Hepatocyte (in vitro differentiated cells): ENCODE data around the gene CDK7. TPM values are rescaled to one million over a fixed set of nuclear protein-coding genes. Genes with fewer than 3 reads are reported as not detected.
"Not testable (repeated sequence)": the region's sequence is repeated elsewhere in the genome, so short reads cannot be mapped to it uniquely, and the experiment has no call there.

Source experiments
- DNase-seq: peaks from one replicate; pipeline ENCODE4 v3.0.0-alpha.2; 2016; ENCODE audit warnings: low spot score
- H2AFZ ChIP-seq: fragments of 200-600 bp; sonication (generic); 2 replicates; pipeline ENCODE4 v1.6.0; 2016; ENCODE audit warnings: antibody characterized with exemption, mild to moderate bottlenecking
- H3K27ac ChIP-seq: fragments of 200-600 bp; sonication (generic); 2 replicates; pipeline ENCODE4 v1.5.1; 2016; ENCODE audit warnings: mild to moderate bottlenecking
- H3K27me3 ChIP-seq: fragments of 200-600 bp; sonication (generic); 2 replicates; pipeline ENCODE4 v1.6.1; 2016
- H3K36me3 ChIP-seq: fragments of 200-600 bp; sonication (generic); replicated peaks from 2 replicates; pipeline ENCODE4 v1.5.1; 2016; ENCODE audit warnings: low read depth; ENCODE audit not compliant: insufficient read depth
- H3K4me1 ChIP-seq: fragments of 200-600 bp; sonication (generic); 2 replicates; pipeline ENCODE4 v1.5.1; 2016; ENCODE audit warnings: mild to moderate bottlenecking, moderate library complexity; ENCODE audit not compliant: insufficient read depth
- H3K4me2 ChIP-seq: fragments of 200-600 bp; sonication (generic); 2 replicates; pipeline ENCODE4 v1.6.0; 2016
- H3K4me3 ChIP-seq: fragments of 200-600 bp; sonication (generic); 2 replicates; pipeline ENCODE4 v1.5.1; 2016; ENCODE audit warnings: mild to moderate bottlenecking
- H3K79me2 ChIP-seq: fragments of 200-600 bp; sonication (generic); 2 replicates; pipeline ENCODE4 v1.6.0; 2017; ENCODE audit warnings: mild to moderate bottlenecking
- H3K9me2 ChIP-seq: fragments of 200-600 bp; sonication (generic); replicated peaks from 2 replicates; pipeline ENCODE4 v1.6.0; 2017; ENCODE audit warnings: mild to moderate bottlenecking; ENCODE audit not compliant: insufficient read depth
- H3K9me3 ChIP-seq: fragments of 200-600 bp; sonication (generic); 2 replicates; pipeline ENCODE4 v1.5.1; 2016; ENCODE audit warnings: low read depth, mild to moderate bottlenecking
- H4K20me1 ChIP-seq: fragments of 200-600 bp; sonication (generic); 2 replicates; pipeline ENCODE4 v1.6.0; 2016; ENCODE audit warnings: mild to moderate bottlenecking; ENCODE audit not compliant: insufficient read depth, poor library complexity, severe bottlenecking
- EZH2 ChIP-seq: fragments of 200-600 bp; sonication (generic); IDR thresholded peaks from 2 replicates; pipeline ENCODE4 v1.6.1; 2016; ENCODE audit warnings: antibody characterized with exemption, mild to moderate bottlenecking, borderline replicate concordance
- EZH2phosphoT487 ChIP-seq: fragments of 200-600 bp; sonication (generic); IDR thresholded peaks from one replicate; pipeline ENCODE4 v1.6.1; 2018; ENCODE audit warnings: antibody characterized with exemption, mild to moderate bottlenecking, low read depth, moderate library complexity; ENCODE audit not compliant: unreplicated experiment, severe bottlenecking
- whole genome bisulfite sequencing: methylation state at CpG from one replicate; pipeline ENCODE4 v1.1.6; 2016; ENCODE audit warnings: low lambda C conversion rate; ENCODE audit errors: missing lambda C conversion rate; 5-methylcytosine and 5-hydroxymethylcytosine counted together
- polyA plus RNA-seq: library from polyadenylated mRNA; unstranded; fragments of >200 nt; fragmentation: Nextera tagmentation; extraction: Ambion mirVana; gene quantifications from 2 replicates; pipeline ENCODE4 v1.2.1, GENCODE V29; 2016
- total RNA-seq: library from RNA; depleted of rRNA; stranded (reverse); fragments of >200 nt; gene quantifications from 2 replicates; pipeline ENCODE4 v1.2.3, GENCODE V29; 2014
- TF ChIP-seq, protein P1 (sequence below): fragments of 200-600 bp; sonication (generic); IDR thresholded peaks from 2 replicates; pipeline ENCODE4 v1.5.1; 2016; ENCODE audit warnings: antibody characterized with exemption, mild to moderate bottlenecking; ENCODE audit not compliant: poor library complexity

Gene CDK7
- total and polyA plus RNA-seq, 2 experiments from 2014 or later: 36.4 to 41.1 TPM

DNA sequence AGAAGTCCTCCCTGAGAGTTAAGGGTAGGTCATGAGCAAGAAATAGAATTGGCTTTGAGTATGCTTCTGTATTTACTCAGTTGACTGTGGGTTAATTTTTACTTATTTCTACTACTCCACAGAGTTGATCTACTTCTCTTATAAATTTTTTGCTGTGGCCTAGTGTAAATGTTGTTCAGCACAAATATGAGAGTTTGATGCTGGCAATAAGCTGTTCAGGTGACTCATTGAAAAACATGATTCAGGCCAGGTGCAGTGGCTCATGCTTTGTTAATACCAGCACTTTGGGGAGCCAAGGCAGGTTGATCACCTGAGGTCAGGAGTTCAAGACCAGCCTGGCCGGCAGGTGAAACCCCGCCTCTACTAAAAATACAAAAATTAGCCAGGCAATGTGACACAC is 4.5 kb upstream of the CDK7 start:
- no peaks in the 10 kb centered on the region for H4K20me1 ChIP-seq
- no peaks in the 10 kb centered on the region for H3K9me3 ChIP-seq
- no peaks in the 10 kb centered on the region for H3K36me3 ChIP-seq
- no peak overlapping the region for H3K27ac ChIP-seq
- peaks cover 7% of the 10 kb centered on the region for H3K4me1 ChIP-seq
- peaks cover 13% of the 10 kb centered on the region for H3K79me2 ChIP-seq
- H3K4me2 ChIP-seq: no peak overlapping the region
- no peak overlapping the region for H2AFZ ChIP-seq
- no peaks in the 10 kb centered on the region for H3K9me2 ChIP-seq
- 92% methylated on average over 2 of the region's 2 CpGs for WGBS
- DNase-seq: no peak
- TF ChIP-seq, protein P1, sequence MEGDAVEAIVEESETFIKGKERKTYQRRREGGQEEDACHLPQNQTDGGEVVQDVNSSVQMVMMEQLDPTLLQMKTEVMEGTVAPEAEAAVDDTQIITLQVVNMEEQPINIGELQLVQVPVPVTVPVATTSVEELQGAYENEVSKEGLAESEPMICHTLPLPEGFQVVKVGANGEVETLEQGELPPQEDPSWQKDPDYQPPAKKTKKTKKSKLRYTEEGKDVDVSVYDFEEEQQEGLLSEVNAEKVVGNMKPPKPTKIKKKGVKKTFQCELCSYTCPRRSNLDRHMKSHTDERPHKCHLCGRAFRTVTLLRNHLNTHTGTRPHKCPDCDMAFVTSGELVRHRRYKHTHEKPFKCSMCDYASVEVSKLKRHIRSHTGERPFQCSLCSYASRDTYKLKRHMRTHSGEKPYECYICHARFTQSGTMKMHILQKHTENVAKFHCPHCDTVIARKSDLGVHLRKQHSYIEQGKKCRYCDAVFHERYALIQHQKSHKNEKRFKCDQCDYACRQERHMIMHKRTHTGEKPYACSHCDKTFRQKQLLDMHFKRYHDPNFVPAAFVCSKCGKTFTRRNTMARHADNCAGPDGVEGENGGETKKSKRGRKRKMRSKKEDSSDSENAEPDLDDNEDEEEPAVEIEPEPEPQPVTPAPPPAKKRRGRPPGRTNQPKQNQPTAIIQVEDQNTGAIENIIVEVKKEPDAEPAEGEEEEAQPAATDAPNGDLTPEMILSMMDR: no peak
- TF ChIP-seq EZH2phosphoT487 (no peak), EZH2 (no peak)
- H3K27me3 ChIP-seq: no peaks in the 10 kb centered on the region
- no peak overlapping the region for H3K4me3 ChIP-seq

DNA sequence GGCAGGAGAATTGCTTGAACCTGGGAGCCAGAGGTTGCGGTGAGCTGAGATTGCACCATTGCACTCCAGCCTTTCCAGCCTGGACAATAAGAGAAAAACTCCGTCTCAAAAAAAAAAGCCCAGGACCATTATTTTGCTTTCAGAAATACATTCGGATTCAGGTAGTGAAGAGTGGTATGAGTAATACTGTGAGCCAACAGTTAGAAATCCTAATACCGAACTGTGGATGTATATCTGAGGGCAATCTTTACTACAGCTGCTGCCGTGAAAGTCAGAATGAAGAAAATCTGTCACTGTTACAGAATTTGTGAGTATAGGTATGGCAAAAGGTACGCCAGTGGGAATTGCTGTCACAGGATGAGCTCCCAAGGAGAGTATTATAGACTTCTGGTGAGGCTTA is 3.4 kb upstream of the CDK7 start:
- DNase-seq: no peak
- no peaks in the 10 kb centered on the region for H3K27me3 ChIP-seq
- WGBS: 96% methylated on average over 6 of the region's 6 CpGs
- H3K4me3 ChIP-seq: no peak overlapping the region
- no peak overlapping the region for H2AFZ ChIP-seq
- H3K27ac ChIP-seq: no peak overlapping the region
- H3K9me3 ChIP-seq: no peaks in the 10 kb centered on the region
- H3K9me2 ChIP-seq: no peaks in the 10 kb centered on the region
- H3K79me2 ChIP-seq: peaks cover 17% of the 10 kb centered on the region
- no peaks in the 10 kb centered on the region for H3K36me3 ChIP-seq
- no peaks in the 10 kb centered on the region for H4K20me1 ChIP-seq
- H3K4me1 ChIP-seq: peaks cover 13% of the 10 kb centered on the region
- TF ChIP-seq EZH2 (no peak), EZH2phosphoT487 (no peak)
- no peak overlapping the region for H3K4me2 ChIP-seq

DNA sequence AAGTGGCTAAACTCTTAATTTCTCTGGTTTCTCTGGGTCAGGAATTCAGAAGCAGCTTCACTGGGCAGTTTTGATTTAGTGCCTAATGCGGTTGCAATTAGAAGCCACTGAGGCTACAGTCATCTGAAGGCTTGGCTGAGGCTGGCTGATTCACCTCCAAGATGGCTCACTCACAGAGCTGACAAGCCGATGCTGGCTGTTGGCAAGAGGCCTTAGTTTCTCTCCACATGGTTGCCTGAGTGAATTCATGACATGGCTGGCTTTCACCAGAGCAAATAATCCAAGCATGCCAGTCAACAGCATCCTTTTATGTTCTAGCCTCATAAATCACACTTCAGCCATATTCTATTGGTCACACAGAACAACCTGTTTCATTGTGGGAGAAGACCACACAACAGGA is 2.8 kb upstream of the CDK7 start:
- no peak overlapping the region for H3K4me2 ChIP-seq

DNA sequence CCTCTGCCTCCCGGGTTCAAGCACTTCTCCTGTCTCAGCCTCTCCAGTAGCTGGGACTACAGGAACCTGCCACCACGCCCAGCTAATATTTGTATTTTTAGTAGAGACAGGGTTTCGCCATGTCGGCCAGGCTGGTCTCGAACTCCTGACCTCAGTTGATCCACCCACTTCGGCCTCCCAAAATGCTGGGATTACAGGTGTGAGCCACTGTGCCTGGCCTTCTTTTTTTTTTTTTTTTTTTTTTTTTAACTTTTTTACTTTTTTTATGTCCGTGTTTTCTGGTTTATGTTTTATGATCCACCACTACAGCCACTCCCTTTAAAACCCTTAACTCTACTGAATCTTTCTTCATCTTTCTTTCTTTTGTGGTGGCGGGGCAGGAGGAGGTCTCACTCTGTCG is 2.0 kb downstream of the CDK7 start:
- not testable (repeated sequence) for H4K20me1 ChIP-seq, H3K9me3 ChIP-seq, H3K27ac ChIP-seq, H3K4me3 ChIP-seq, H3K36me3 ChIP-seq, H3K9me2 ChIP-seq, H2AFZ ChIP-seq, DNase-seq, H3K27me3 ChIP-seq
- Histone ChIP-seq H3K79me2 (peaks cover 68% of the 10 kb centered on the region), H3K4me1 (peaks cover 16% of the 10 kb centered on the region), H3K4me2 (peak overlapping the region; percentile 82)
- WGBS: 95% methylated on average over 9 of the region's 9 CpGs

More for the DNA sequence above, 2.8 kb upstream of the CDK7 start:
- Histone ChIP-seq H3K36me3 (no peaks in the 10 kb centered on the region), H3K9me3 (no peaks in the 10 kb centered on the region), H3K4me1 (peaks cover 16% of the 10 kb centered on the region), H4K20me1 (no peaks in the 10 kb centered on the region), H3K27me3 (no peaks in the 10 kb centered on the region), H3K9me2 (no peaks in the 10 kb centered on the region), H2AFZ (no peak overlapping the region), H3K27ac (no peak overlapping the region), H3K4me3 (no peak overlapping the region), H3K79me2 (peaks cover 21% of the 10 kb centered on the region)
- no peak for TF ChIP-seq EZH2phosphoT487
- TF ChIP-seq, protein P1: no peak
- TF ChIP-seq EZH2: no peak
- 95% methylated on average over 2 of the region's 2 CpGs for WGBS
- no peak for DNase-seq

DNA sequence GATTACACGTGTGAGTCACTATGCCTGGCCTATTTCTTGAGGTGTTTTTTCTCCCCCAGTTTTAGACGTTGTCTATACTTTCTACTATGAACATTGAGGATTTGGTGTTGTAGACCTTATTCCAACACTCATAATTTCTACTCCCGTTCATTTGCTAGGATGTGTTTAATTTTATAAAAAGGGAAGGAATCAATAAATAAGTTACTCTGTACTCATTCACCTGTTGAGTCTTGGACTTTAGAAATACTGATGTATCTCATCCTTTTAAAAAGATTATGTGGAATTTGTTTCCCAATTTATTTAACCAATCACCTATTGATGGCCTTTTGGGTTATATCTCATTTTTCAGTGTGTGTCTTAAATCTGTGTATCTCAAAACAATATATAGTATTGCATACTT is 3.2 kb downstream of the CDK7 start:
- no peak overlapping the region for H3K27ac ChIP-seq
- TF ChIP-seq, protein P1: no peak
- no peak for TF ChIP-seq EZH2phosphoT487
- no peak for TF ChIP-seq EZH2
- H4K20me1 ChIP-seq: no peaks in the 10 kb centered on the region
- no peak overlapping the region for H2AFZ ChIP-seq
- no peaks in the 10 kb centered on the region for H3K36me3 ChIP-seq
- no peak overlapping the region for H3K4me3 ChIP-seq
- peaks cover 79% of the 10 kb centered on the region for H3K79me2 ChIP-seq
- no peak for DNase-seq
- no peaks in the 10 kb centered on the region for H3K9me2 ChIP-seq
- H3K4me1 ChIP-seq: peaks cover 16% of the 10 kb centered on the region
- H3K9me3 ChIP-seq: no peaks in the 10 kb centered on the region
- no peaks in the 10 kb centered on the region for H3K27me3 ChIP-seq
- WGBS: 73% methylated on average over 3 of the region's 3 CpGs
- H3K4me2 ChIP-seq: peak overlapping the region; percentile 21
